NCI-H1436 treated with DMSO at 0.1 percent for 48 hours (cell line): ENCODE results near the gene ERI3.

Experiments
- DNase-seq: peaks from one replicate; lab custom pipeline; 2025; lab: John Stamatoyannopoulos, UW

ERI3 gene

GRCh38 chr1:44282704-44283426 is 72.2 kb downstream of the ERI3 start:
- no peak for DNase-seq

DNA sequence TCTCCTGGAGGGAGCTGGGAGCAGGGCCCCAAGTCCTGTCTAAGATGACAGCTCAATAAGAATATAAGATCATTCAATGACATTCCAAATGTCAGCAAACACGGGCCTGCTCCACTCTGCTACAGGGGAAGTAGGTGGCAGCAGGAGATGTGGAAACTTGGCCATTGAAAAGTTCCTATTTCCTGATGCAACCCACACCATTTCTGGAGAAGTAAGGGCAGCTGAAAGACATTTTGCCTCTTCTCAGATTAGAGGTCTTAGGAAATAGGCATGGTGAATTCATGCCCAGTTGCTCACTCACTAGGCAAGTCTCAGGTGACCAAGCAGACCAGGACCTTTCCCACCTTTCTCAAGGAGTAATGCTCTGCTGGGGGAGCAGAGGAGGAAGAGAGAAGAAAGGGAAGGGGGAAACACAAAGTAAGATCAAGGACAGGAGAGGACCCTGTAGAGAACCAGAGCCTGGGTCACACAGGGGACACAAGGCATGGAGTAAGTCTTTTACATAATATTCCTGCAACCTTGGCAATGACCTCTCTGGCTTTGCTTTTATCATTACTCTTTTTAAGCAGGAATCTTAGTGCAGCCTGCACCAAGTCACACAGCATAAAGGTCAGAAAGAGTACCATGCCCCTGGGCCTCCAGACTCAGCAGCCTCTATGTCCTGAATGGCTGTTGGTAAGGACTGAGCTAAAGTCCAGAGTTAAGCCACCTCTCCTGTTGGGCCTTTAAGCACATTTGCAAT is 72.9 kb downstream of the ERI3 start:
- DNase-seq, result no peak

DNA sequence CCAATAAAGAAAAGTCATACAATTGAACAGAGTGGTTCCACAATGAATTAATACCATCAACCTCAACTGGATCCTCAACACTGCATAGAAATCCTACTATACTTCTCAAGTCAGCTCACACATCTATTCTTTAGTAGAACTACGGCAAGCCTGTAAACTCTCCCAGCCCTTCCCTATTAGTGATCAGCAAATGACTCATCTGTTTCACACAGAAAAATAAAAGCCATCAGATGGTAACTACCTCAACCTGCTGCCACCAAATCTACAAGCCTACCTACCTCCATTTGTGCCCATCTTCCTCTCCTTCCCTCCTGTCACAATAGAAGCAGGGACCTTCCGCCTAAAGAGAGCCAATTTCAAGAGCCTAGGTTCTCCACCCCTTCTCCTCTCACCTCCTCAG is 78.2 kb downstream of the ERI3 start:
- no peak for DNase-seq

DNA sequence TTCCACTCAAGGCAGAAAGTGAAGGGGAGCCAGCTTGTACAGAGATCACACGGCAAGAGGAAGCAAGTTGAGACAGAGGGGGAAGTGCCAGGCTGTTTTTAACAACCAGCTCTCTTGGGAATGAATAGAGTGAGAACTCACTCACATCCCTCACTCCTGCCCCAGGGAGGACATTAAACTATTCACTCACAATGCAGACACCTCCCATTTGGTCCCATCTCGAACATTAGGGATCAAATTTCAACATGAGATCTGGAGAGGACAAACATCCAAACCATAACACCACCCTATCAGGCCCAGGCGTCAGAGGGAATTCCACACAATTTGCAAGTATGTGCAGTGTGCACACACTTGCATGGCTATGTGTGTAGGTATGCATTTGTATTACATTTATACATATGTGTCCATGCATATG is 79.1 kb downstream of the ERI3 start:
- DNase-seq, result peak; percentile 74

DNA sequence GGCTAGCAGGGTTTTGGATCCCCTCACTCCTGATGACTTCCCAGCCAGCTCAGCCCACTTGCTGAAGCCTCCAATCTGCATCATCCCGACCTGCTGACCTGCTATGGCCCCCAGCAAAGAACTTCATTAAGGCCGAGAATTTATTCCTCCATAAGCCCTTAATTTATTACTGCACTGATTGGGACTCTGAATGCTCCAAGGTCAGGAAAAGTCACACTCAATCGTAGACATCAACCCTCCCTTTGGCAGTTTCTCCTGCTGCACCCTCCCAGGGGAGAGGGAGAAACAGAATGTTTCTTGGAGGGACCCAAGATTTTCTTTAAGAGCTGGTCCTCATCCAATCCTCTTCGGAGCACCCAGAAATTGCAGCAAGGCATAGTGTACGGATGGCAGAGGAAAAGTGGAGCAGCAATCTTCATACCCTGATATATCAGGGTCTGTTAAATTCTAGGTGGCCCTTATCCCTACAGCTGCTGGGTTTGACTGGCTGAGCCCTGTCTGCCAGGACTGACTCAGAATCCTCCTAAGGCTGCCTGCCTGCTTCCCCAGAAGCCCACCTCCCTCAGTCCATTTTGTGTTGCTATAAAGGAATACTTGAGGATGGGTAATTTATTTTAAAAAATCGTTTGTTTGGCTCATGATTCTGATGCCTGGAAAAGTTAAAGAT is 79.6 kb downstream of the ERI3 start:
- no peak for DNase-seq

DNA sequence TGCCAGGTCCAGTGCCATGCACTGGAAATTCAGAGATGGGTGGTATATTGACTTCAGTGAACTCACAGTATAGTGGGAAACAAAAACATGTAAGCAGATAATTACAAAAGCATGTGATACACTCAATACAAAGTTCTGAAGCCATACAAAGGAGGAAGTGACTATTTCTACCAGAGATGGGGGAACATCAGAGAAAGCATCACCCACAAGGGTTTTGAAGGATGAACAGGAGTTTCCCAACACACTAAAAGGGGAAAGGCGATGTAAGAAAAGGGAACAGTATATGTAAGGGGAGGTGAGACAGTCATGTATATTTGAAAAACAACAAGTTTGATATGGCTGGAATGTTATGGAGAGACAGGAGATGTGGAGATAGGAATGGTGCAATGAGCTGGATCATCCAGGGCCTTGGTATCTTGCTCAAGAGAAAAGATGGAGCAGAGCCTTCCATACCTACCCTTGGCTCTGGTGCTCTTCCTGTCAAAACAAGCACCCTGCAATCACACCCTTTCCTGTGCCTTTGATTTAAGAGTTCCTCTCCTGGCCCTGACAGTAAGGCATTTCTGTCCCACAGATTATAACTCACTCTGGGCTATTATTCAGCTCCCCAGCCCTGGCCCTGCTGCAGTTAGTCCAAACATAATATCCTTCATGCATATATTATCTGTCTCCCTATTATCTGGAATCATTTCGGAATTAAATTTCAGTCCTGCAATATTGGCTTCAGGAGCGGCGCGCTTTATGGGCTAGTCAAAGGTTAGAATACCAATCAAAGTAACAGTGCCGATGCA is 81.3 kb downstream of the ERI3 start:
- no peak for DNase-seq

GRCh38 chr1:44272992-44273391 is 82.1 kb downstream of the ERI3 start:
- no peak for DNase-seq

GRCh38 chr1:44271646-44272045 is 83.4 kb downstream of the ERI3 start:
- DNase-seq, result no peak

GRCh38 chr1:44270686-44271628 is 84.1 kb downstream of the ERI3 start:
- DNase-seq, result no peak

DNA sequence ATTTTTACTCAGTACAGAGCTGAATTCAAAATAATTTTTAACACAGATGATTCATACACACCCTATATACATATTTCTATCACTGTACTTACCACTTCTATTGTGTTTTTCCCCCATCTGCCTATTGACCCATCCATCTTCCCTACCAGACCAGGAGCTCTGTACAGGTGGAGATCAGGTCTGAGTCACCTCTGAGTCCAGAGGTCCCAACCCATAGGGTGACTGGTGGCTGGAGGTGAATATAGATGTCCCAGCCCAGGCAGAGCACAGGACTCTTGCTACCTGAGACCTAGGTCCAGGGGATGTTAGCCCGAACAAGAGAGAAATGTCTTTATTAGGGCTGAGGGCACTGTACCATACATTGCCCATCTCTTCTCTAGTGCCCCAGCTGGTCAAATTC is 87.0 kb downstream of the ERI3 start:
- no peak for DNase-seq

DNA sequence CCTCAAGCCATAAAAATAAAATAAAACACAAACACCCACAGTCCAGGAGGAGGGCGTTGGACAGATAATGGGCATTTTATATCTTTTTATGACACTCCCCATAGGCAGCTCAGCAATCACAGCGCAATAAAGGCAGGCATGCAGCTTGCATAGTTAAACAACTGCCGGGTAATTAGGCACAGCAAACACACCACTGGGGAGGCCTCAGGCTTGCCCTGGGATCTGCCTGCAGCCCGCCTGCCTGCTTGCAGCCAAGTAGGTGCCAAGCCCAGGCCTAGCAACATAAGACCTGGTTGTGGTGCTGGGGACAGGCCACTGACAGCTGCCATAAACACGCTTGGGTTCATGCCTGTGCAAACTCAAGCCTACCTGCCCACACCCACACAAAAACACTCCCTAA is 87.6 kb downstream of the ERI3 start:
- DNase-seq, result no peak

DNA sequence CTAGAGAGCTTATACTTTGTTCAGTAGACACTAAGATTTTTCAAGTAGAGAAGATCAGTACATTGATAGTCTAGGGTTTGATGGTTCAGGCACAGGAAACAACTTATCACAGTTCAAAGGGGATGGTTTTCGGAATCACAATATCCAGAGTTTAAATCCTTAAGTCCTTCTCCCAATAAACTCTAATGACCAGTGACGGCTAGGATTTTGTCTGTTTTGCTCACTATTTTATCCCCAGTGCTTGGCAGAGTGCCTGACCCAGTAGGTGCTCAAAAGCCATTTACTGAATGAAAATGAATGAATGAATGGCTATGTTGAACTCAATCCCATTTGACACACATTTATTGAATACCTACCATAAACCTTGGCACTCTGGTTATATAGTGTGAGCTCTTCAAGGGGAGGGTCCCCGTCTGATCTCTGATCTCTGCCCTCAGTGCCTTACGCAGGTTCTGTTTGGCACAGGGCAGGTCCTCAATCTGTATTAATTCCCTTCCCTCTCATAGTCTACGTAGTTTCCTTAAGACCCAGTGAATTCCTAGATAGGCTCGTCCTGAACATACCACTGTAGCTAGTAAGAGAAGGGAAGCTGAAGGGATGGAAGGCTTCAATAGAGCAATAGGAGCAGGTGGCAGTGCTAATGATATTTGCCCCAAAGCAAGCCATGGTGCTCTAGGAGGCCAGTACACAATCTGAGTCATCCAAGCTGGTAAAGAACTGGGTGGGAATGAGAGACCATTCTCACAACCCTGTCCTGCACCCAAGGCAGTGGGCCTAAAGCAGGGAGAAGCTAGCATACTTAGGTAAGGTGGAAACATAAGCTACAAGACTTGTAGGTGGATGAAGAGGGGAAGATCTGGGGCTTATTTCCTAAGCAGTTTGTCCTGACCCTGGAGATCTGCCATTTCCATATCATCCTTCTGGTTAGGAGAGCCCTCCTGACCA is 88.4 kb downstream of the ERI3 start:
- DNase-seq, result no peak

DNA sequence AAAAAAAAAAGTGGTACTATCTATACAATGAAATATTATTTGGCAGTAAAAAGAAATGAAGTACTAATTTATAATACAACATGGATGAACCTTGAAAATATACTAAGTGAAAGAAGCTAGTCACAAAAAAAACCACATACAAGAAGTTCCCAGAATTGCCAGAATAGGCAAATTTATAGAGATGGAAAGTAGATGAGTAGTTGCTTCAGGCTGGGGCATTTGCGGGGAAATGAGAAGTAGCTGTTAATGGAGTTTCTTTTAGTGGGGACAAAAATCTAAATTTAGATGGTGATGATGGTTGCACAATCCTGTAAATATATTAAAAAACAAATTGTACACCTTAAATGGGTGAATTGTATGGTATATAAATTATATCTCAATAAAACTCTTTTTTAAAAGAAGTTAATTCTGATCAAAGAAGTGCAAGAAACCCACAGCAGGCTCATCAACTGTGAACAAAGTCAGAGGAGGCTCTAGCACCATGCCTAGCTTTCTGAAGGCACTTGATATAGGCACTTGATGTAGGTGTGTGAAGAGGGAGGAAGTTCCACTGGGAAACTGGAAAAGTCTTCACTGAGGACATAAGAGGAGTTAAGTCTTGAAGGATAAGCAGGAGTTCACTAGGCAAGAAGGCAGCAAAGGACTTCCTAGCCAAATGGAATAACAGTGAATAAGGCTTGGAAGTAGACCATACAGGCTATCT is 89.2 kb downstream of the ERI3 start:
- no peak for DNase-seq

DNA sequence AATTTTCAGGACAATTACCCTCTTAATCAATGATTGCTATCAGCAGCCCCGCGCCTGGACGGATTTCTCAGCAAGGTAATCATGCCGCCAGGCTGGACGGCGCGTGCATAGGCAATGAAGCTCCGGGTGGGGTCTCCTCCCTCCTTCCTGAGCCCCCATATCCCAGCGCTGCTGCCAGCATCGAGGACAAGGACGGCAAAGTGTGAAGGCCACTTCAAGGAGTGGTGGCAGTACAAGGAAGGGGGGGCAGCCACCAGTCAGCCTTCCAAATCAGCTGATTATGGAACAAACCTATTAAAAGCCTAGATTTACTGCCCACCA is 90.6 kb downstream of the ERI3 start:
- no peak for DNase-seq

DNA sequence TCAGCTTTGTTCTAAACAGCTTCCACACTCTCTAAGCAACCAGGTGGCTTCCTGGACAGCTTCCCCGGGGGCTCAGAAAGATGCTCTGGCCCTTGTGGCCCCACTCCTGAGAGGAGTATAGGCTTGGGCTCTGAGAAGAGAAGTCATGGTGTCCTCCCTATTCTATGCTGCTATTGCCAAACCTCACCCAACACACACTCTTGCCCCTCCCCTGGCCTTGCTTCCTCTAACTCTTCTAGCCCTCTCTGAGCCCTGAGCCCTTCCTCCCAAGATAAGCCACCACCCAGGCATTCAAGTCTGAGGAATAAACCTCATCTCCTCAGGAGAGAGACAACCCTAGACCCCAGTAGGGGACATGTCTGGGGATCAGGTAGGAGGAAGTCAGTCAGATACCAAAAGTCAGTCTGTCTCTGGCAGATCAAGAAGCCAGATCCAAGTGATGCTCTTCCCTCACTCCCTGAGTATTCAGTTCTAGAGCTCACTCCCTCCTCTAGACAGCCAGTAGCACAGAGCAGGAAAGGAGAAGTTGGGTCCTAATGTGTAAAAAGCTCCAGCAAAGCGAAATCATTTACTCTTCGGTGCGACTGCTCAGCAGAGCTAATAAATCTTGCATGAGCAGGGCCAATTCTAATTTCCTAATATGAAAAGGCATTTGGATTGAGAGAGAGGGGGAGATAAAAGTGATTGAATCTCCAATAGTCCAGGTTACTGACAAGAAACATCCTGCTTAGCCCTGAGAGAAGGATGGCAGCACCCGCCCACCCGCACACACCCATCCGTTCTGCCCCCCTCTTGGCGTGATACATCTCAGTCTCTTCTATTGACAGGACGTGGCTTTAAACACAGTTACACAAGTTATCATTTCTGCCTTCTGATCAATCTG is 91.2 kb downstream of the ERI3 start:
- no peak for DNase-seq

GRCh38 chr1:44262816-44263567 is 92.1 kb downstream of the ERI3 start:
- no peak for DNase-seq

GRCh38 chr1:44262414-44262813 is 92.6 kb downstream of the ERI3 start:
- DNase-seq, result no peak

DNA sequence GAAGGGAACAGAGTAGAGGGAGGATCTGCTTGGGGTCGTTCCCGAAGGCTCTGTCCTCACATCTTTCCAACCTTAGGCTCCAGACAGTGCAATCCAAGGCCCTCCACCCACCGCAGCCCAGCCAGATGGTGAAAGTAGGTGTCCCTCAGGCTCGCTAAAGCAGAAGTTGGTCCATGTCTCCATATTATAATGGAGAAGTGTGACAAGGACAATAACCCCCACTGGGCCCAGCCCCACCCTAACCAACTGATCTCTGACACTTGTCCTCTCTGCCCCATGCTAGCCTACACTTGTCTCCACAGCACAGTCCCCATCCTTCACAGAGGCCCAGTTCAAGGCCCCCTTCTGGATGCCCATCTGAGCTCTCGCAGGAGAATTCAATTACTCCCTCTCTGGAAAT is 93.1 kb downstream of the ERI3 start:
- DNase-seq, result no peak
